Suprapubic skin (tissue), 4 donors: Measurements from ENCODE around the gene TFCP2L1. TPM values are rescaled to one million over a fixed set of nuclear protein-coding genes. Genes with fewer than 3 reads are reported as not detected.
A peak's percentile ranks its signal among the peaks of the same experiment; 100 is the strongest.
"Not testable (repeated sequence)": the region's sequence is repeated elsewhere in the genome, so short reads cannot be mapped to it uniquely, and the experiment has no call there.

Source experiments
- DNase-seq, 2 donors: peaks; one replicate each; pipeline ENCODE4 v3.0.0-alpha.2; 2019; ENCODE audit warnings: low spot score in 2 of 2
- H3K27ac ChIP-seq: fragments of 200-600 bp; sonication (generic); one replicate; pipeline ENCODE4 v1.5.1; 2019
- H3K27me3 ChIP-seq: fragments of 200-600 bp; sonication (generic); one replicate; pipeline ENCODE4 v1.5.1; 2019
- H3K36me3 ChIP-seq: fragments of 200-600 bp; sonication (generic); one replicate; pipeline ENCODE4 v1.5.1; 2019
- H3K4me1 ChIP-seq: fragments of 200-600 bp; sonication (generic); one replicate; pipeline ENCODE4 v1.5.1; 2019
- H3K4me3 ChIP-seq: fragments of 200-600 bp; sonication (generic); one replicate; pipeline ENCODE4 v1.5.1; 2019; ENCODE audit warnings: mild to moderate bottlenecking
- H3K9me3 ChIP-seq: fragments of 200-600 bp; sonication (generic); one replicate; pipeline ENCODE4 v1.5.1; 2019
- CTCF ChIP-seq, 2 donors: fragments of 200-600 bp in 1 of 2; fragments of 450-650 bp in 1 of 2; sonication (generic) in 1 of 2; IDR thresholded peaks; one replicate each; pipeline ENCODE4 v1.5.1; 2016 to 2019; ENCODE audit warnings: antibody characterized with exemption in 2 of 2, mild to moderate bottlenecking in 1 of 2, moderate library complexity in 1 of 2
- EP300 ChIP-seq: sonication (generic); formaldehyde crosslinking; IDR thresholded peaks from one replicate; pipeline ENCODE4 v1.6.1; 2017; ENCODE audit warnings: antibody characterized with exemption
- POLR2A ChIP-seq, 2 donors: fragments of 450-650 bp; IDR thresholded peaks; one replicate each; pipeline ENCODE4 v1.6.1; 2017; ENCODE audit warnings: antibody characterized with exemption in 2 of 2, mild to moderate bottlenecking in 2 of 2, moderate library complexity in 2 of 2
- POLR2AphosphoS5 ChIP-seq, 3 donors: sonication (generic); formaldehyde crosslinking; IDR thresholded peaks; one replicate each; pipeline ENCODE4 v1.6.1; 2017; ENCODE audit warnings: antibody characterized with exemption in 3 of 3
- WGBS: methylation state at CpG from one replicate; pipeline ENCODE4 v1.1.5; 2018; 5-methylcytosine and 5-hydroxymethylcytosine counted together
- total RNA-seq, 4 donors: library from RNA; depleted of rRNA; stranded (reverse); fragments of >200 nt; gene quantifications; one replicate each; pipeline ENCODE4 v1.1.0, GENCODE V29; 2016

The TFCP2L1 gene
- total RNA-seq = 10 to 100 TPM; 33.5 to 64.1 (median 52.7) TPM

- H3K36me3 ChIP-seq = no peaks in the 10 kb centered on the region
- TF ChIP-seq CTCF (IDR thresholded peaks at IDR 0.05) = no peak
- peak in 1 of 2 donors; percentile 49 for TF ChIP-seq POLR2A (IDR thresholded peaks at IDR 0.05)
- H3K4me3 ChIP-seq = peak within 1 kb of the TSS; percentile 54
- peaks cover 8% of the 10 kb centered on the region for H3K27me3 ChIP-seq
- no peaks in the 10 kb centered on the region for H3K9me3 ChIP-seq
- peak within 1 kb of the TSS; percentile 65 for H3K27ac ChIP-seq
- WGBS = 2% methylated on average over 21 of the region's 119 CpGs
- no peak for DNase-seq
- H3K4me1 ChIP-seq = peaks cover 29% of the 10 kb centered on the region
Observed at GRCh38 chr2:121284463-121285449, at the start of gene TFCP2L1. Gene TFCP2L1, minus strand, starts transcription at chr2:121285202. Its CDS starts 93 bp downstream, at chr2:121285109.

GRCh38 chr2:121333834-121334558, 49.0 kb upstream of the TFCP2L1 start:
- Histone ChIP-seq H3K36me3 (peaks cover 21% of the 10 kb centered on the region), H3K4me1 (peaks cover 6% of the 10 kb centered on the region), H3K27me3 (no peaks in the 10 kb centered on the region), H3K9me3 (no peaks in the 10 kb centered on the region), H3K4me3 (no peak overlapping the region), H3K27ac (no peak overlapping the region)
- no peak for TF ChIP-seq POLR2A (IDR thresholded peaks at IDR 0.05)
- TF ChIP-seq EP300 = no peak
- TF ChIP-seq CTCF (IDR thresholded peaks at IDR 0.05) = no peak
- no peak for TF ChIP-seq POLR2AphosphoS5 (IDR thresholded peaks at IDR 0.05)
- WGBS = 73% methylated on average over 12 of the region's 12 CpGs
- DNase-seq = peak in 1 of 2 donors; percentile 37

GRCh38 chr2:121333231-121333630, 48.2 kb upstream of the TFCP2L1 start:
- H3K9me3 ChIP-seq = no peaks in the 10 kb centered on the region
- WGBS = 82% methylated on average over 17 of the region's 17 CpGs
- no peak overlapping the region for H3K27ac ChIP-seq
- H3K4me3 ChIP-seq = no peak overlapping the region
- no peaks in the 10 kb centered on the region for H3K27me3 ChIP-seq
- TF ChIP-seq CTCF (IDR thresholded peaks at IDR 0.05) (no peak), EP300 (no peak), POLR2AphosphoS5 (IDR thresholded peaks at IDR 0.05) (no peak), POLR2A (IDR thresholded peaks at IDR 0.05) (no peak)
- peaks cover 6% of the 10 kb centered on the region for H3K4me1 ChIP-seq
- peak in 1 of 2 donors; percentile 69 for DNase-seq
- H3K36me3 ChIP-seq = peaks cover 13% of the 10 kb centered on the region

- peak in 1 of 2 donors; percentile 26 for DNase-seq
- H3K9me3 ChIP-seq, H3K4me3 ChIP-seq, H3K36me3 ChIP-seq, H3K27ac ChIP-seq, H3K4me1 ChIP-seq, H3K27me3 ChIP-seq: not testable (repeated sequence)
- WGBS = 75% methylated on average over 8 of the region's 8 CpGs
Observed at GRCh38 chr2:121331324-121331723, 46.3 kb upstream of the TFCP2L1 start.

- Histone ChIP-seq H3K4me1 (peaks cover 6% of the 10 kb centered on the region), H3K4me3 (no peak overlapping the region), H3K27me3 (no peaks in the 10 kb centered on the region), H3K27ac (no peak overlapping the region), H3K36me3 (no peaks in the 10 kb centered on the region), H3K9me3 (no peaks in the 10 kb centered on the region)
- WGBS = 92% methylated on average over 15 of the region's 15 CpGs
- DNase-seq = peak in 1 of 2 donors; percentile 56
- no peak for TF ChIP-seq CTCF (IDR thresholded peaks at IDR 0.05)
- TF ChIP-seq POLR2A (IDR thresholded peaks at IDR 0.05) = no peak
- no peak for TF ChIP-seq POLR2AphosphoS5 (IDR thresholded peaks at IDR 0.05)
- no peak for TF ChIP-seq EP300
Observed at GRCh38 chr2:121330921-121331320, 45.9 kb upstream of the TFCP2L1 start.
